GM18519 (cell line): ENCODE measurements around the gene SVOP.

Experiments
- ATAC-seq: cut with Tn5 transposase; IDR thresholded peaks from one replicate; pipeline ENCODE4 v1.9.1; 2021; ENCODE audit warnings: mild to moderate bottlenecking, moderate library complexity; ENCODE audit not compliant: unreplicated experiment, low FRiP score

Gene SVOP

GRCh38 chr12:108980831-108981618 lies 39.8 kb downstream of the SVOP start:
- no peak for ATAC-seq

DNA sequence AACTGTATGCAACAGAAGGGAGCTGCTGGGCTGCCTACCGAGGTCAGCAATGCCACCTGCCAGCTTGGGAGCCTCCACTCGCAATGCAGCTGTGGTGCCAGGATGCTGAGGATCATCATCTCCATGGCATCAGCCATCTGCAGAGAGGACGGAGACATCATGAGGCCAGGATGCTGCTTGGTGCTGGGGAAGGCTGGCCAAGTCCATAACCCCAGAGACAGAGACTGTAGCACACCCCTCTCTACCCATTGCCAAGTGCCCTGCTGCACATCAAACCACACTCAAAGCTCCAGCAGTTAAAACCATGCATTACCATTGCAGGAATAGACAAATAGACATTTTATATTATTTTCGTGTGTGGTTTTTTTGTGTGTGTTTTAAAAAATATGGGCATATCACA lies 43.5 kb downstream of the SVOP start:
- no peak for ATAC-seq

GRCh38 chr12:108975024-108975593 lies 45.8 kb downstream of the SVOP start:
- no peak for ATAC-seq

DNA sequence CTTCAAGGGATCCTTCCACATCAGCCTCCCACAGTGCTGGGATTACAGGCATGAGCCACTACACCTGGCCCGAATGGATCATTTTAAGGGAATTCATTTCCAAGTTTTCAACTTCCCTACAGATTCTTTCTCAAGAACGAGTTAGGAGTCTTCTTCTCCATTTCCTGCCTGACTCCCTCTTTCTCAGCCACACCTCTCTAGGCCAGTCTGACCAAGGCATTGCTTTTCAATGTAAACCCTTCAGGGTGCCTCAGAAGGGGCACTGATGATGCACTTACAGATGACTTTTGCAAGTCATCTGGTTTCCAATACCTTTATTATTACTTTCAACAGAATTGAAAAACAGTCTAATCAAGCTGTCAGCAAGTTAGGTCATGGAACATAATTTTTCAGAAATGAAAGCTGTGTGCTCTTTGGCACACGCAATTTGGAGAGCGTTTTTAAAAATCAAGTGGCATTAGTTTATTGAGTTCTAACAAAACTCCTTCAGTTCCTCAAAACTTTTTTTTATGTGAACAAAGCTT lies 47.2 kb downstream of the SVOP start:
- no peak for ATAC-seq

GRCh38 chr12:108972358-108972757 lies 48.5 kb downstream of the SVOP start:
- no peak for ATAC-seq

GRCh38 chr12:108969622-108970021 lies 51.2 kb downstream of the SVOP start:
- no peak for ATAC-seq

- ATAC-seq: no peak
Observed at GRCh38 chr12:108967869-108968540, 52.9 kb downstream of the SVOP start.

- ATAC-seq: no peak
Observed at GRCh38 chr12:108966378-108967151, 54.3 kb downstream of the SVOP start.

- no peak for ATAC-seq
Observed at GRCh38 chr12:108965886-108966285, 55.0 kb downstream of the SVOP start.

- ATAC-seq: no peak
Observed at GRCh38 chr12:108964371-108965352, 56.2 kb downstream of the SVOP start.

- ATAC-seq: no peak
Observed at GRCh38 chr12:108962256-108962655, 58.6 kb downstream of the SVOP start.

DNA sequence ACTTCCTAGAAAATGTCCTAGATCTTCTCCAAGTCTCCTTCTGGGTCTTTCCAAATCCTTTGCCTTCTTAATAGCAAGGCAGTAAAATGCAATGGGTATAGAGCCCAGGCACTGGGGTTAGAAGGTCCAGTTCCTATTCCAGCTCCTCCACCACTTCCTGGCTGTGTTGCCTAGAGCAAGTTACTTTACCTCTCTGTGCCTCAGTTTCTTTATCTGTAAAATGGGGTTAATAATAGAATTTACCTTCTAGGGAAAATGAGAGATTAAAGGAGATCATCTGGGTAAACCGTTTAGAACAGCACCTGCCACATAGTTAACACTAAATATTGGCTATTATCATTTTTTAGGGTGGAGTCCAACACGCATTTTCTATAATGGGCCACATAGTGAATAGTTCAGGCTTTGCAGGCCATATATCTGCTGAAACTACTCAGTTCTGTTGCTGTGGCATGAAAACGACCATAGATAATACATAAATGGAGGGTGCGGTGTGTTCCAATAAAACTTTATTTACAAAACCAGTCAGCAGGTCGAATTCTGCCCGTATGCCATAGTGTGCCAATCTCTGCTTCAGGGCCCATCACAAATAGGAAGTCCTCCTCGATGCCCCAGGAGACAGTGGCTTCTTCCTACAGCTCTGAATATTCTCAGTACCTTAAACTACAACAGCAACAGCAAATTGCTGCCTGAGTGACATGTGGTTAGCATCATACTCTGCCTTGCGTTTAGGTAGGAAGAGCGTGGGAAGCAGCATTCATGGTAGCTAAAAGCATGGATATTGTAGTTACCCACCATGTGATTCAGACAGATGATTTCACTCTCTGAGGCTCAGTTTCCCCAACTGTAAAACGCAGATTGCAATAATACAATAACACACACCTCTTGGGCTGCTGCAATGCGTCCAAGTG lies 60.9 kb downstream of the SVOP start:
- ATAC-seq: no peak

- ATAC-seq: no peak
Observed at GRCh38 chr12:108955225-108955835, 65.5 kb downstream of the SVOP start.

DNA sequence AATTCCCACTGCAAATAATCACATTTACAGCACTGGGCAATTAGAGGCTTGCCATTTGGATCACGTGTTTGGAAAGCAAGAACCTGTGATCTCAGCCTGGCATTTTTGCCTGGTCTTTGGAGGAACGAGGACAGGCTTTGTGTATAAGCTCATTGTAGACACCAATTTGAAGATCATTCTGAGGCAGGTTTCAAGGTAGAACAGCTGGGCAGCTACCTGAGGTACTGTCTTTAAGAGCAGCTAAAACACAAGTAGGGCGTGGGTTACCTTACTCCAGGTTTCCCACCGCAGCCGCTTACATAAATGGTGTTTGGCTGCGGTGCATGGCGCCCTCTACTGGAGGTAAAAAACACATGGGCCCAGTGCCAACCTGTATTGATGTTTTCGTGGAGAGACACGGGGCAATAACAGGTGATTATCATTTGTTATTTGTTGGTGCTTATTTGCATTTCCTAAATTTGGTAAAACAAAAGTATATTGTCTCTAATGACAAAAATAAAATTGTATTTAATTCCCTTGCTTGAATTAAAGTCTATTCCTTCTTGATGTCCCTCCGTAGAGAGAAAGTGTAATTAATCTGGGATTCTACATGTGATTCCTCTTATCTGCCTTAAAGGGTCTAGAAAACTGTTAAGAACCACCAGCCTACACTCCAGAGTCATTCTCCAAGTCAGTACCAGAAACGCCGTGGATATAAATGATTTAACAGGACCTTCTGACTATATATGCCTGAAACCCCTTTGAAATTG lies 69.7 kb downstream of the SVOP start:
- ATAC-seq: no peak

DNA sequence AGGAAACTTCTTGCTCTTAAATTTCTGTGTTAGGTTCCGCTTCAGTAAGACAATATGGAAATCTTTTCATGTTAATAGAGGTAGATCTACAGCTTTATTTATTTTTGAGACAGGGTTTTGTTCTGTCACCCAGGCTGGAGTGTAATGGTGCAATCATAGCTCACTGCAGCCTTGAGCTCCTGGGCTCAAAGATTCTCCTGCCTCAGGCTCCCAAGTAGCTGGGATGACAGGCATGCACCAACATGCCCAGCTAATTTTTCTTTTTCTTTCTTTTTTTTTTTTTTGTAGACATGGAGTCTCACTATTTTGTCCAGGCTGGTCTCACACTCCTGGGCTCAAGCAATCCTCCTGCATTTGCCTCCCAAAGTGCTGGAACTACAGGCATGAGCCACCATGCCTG lies 70.9 kb downstream of the SVOP start:
- no peak for ATAC-seq

GRCh38 chr12:108948367-108948766 lies 72.5 kb downstream of the SVOP start:
- ATAC-seq: no peak

DNA sequence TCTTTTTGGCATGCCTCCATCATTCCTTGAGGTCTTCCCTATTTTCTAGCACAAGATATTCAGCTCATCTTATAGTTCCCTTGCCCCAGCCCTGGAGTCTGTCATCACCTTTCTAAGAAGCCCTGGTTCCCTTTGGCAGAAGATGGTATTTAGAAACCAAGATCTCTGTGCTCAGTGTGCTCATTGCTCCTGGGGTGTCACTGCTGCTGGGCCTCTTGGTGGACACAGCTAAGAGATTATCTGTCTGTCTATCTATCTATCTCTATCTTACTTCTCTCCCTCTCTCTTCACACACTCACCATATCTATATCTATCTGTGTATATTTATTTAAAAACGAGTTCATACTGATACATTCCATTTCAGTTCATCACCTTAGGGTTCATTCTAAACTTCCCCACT lies 73.8 kb downstream of the SVOP start:
- no peak for ATAC-seq
